Gastroesophageal sphincter (tissue), 4 donors: ENCODE results near the gene ZNF408. TPM values are rescaled to one million over a fixed set of nuclear protein-coding genes. Genes with fewer than 3 reads are reported as not detected.

Experiments used
- ATAC-seq: fragments of 150-250 bp; one replicate; pipeline ENCODE4 v1.9.1; 2016; ENCODE audit warnings: mild to moderate bottlenecking, moderate library complexity
- H3K27ac ChIP-seq, 4 donors: fragments of 200-600 bp; sonication (generic) in 3 of 4; 1 replicate in 3 of 4; 2 replicates in 1 of 4; pipeline ENCODE4 v1.5.1; 2016 to 2019
- H3K27me3 ChIP-seq: fragments of 200-600 bp; sonication (generic); one replicate; pipeline ENCODE4 v1.5.1; 2019
- H3K36me3 ChIP-seq, 2 donors: fragments of 200-600 bp; sonication (generic); one replicate each; pipeline ENCODE4 v1.5.1; 2019; ENCODE audit warnings: control low read depth in 1 of 2
- H3K4me1 ChIP-seq, 3 donors: fragments of 200-600 bp; sonication (generic); 1 replicate in 2 of 3; 2 replicates in 1 of 3; pipeline ENCODE4 v1.5.1; 2016 to 2019; ENCODE audit warnings: control low read depth in 2 of 3
- H3K4me3 ChIP-seq, 2 donors: fragments of 200-600 bp; sonication (generic); one replicate each; pipeline ENCODE4 v1.5.1; 2019; ENCODE audit warnings: mild to moderate bottlenecking in 1 of 2, moderate library complexity in 1 of 2
- H3K9me3 ChIP-seq, 3 donors: fragments of 200-600 bp; sonication (generic); one replicate each; pipeline ENCODE4 v1.5.1; 2017 to 2019; ENCODE audit warnings: control low read depth in 2 of 3
- EP300 ChIP-seq: sonication (generic); formaldehyde crosslinking; IDR thresholded peaks from one replicate; pipeline ENCODE4 v1.6.1; 2017; ENCODE audit warnings: antibody characterized with exemption, mild to moderate bottlenecking
- POLR2A ChIP-seq, 2 donors: fragments of 450-650 bp; IDR thresholded peaks; one replicate each; pipeline ENCODE4 v1.6.1; 2017; ENCODE audit warnings: antibody characterized with exemption in 2 of 2, mild to moderate bottlenecking in 2 of 2, moderate library complexity in 1 of 2
- POLR2AphosphoS5 ChIP-seq: sonication (generic); formaldehyde crosslinking; IDR thresholded peaks from one replicate; pipeline ENCODE4 v1.6.1; 2017; ENCODE audit warnings: antibody characterized with exemption
- WGBS, 2 donors: methylation state at CpG; one replicate each; pipeline ENCODE4 v1.1.5; 2018; ENCODE audit warnings: low coverage in 1 of 2; 5-methylcytosine and 5-hydroxymethylcytosine counted together
- total RNA-seq, 4 donors: library from RNA; depleted of rRNA; stranded (reverse); fragments of >200 nt; gene quantifications; one replicate each; pipeline ENCODE4 v1.1.0, GENCODE V29; 2016
- TF ChIP-seq, protein P1 (sequence below), 4 experiments: fragments of 200-600 bp in 2 of 4; fragments of 450-650 bp in 2 of 4; sonication (generic) in 1 of 4; IDR thresholded peaks; one replicate each; pipeline ENCODE4 v1.5.1; 2017 to 2019; ENCODE audit warnings: antibody characterized with exemption in 4 of 4, mild to moderate bottlenecking in 2 of 4, moderate library complexity in 2 of 4

ZNF408 gene
- 10 to 100 TPM in 3 of 4 donors, 1 to 10 TPM in 1; 4.7 to 14.2 (median 10.4) TPM for total RNA-seq

DNA sequence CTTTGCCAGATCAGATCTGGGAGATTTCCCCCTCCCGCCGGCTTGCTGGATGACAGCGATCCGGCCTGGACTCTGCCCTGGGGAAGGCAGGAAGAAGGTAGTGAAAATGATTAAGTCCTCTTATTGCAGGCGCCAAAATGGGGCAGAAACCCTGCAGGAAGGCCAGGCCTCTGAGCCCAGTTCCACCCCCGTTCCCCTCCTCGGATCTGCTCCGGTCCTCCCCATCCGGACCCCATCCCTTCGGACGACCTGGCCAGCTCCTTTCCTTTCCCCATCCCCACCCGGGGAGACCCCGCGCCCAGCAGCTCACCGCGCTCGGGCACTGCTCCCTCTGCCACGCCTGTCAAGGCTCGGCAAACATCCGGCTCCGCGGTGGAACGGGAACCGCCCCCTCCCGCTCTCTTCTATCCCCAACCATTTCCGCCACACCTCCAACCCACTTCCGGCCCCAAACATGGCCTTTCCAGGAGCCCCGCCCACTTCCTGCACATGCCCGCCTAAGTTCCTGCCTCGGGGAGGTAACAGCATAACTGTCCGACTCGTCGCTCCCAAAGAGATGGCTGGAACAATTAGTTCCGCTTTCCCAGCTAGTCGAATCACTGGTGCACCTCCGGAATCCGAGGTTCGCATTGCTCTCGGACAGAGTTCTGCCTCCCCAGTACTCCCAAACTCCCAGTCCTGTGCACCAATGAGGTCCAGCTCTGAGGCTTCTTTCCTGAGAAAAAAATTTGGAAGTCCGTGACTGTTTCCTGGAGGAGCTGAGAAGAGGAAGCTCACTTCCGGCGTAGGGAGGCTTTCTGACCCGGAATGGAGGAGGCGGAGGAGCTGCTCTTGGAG, at the start of gene ZNF408, which contains the start of gene ARHGAP1:
Gene ZNF408 (plus strand): TSS at position 791 of the 837 bp plus-strand sequence. CDS start 17 bp downstream, at position 808.
Gene ARHGAP1 (minus strand): TSS at position 379 of the 837 bp plus-strand sequence. CDS start 4,512 bp downstream, outside the sequence.
- Histone ChIP-seq H3K27ac (peak within 1 kb of the TSS; percentile 71 to 93 (median 88)), H3K27me3 (no peaks in the 10 kb centered on the region), H3K36me3 (peaks cover 0 to 52% of the 10 kb centered on the region in 2 donors), H3K4me1 (peaks cover 0 to 68% (median 46%) of the 10 kb centered on the region in 3 donors), H3K9me3 (no peaks in the 10 kb centered on the region), H3K4me3 (peak within 1 kb of the TSS; percentile 74 to 96)
- WGBS, 2 donors = 0 to 1% methylated on average over 5 to 29 of the region's 44 CpGs
- TF ChIP-seq, protein P1, sequence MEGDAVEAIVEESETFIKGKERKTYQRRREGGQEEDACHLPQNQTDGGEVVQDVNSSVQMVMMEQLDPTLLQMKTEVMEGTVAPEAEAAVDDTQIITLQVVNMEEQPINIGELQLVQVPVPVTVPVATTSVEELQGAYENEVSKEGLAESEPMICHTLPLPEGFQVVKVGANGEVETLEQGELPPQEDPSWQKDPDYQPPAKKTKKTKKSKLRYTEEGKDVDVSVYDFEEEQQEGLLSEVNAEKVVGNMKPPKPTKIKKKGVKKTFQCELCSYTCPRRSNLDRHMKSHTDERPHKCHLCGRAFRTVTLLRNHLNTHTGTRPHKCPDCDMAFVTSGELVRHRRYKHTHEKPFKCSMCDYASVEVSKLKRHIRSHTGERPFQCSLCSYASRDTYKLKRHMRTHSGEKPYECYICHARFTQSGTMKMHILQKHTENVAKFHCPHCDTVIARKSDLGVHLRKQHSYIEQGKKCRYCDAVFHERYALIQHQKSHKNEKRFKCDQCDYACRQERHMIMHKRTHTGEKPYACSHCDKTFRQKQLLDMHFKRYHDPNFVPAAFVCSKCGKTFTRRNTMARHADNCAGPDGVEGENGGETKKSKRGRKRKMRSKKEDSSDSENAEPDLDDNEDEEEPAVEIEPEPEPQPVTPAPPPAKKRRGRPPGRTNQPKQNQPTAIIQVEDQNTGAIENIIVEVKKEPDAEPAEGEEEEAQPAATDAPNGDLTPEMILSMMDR (IDR thresholded peaks at IDR 0.05) = peak in 1 of 4 experiments; percentile 7
- TF ChIP-seq EP300 = no peak
- peak; percentile 85 for TF ChIP-seq POLR2AphosphoS5
- TF ChIP-seq POLR2A (IDR thresholded peaks at IDR 0.05) = peak; percentile 69 to 74
- ATAC-seq = peak; percentile 98

DNA sequence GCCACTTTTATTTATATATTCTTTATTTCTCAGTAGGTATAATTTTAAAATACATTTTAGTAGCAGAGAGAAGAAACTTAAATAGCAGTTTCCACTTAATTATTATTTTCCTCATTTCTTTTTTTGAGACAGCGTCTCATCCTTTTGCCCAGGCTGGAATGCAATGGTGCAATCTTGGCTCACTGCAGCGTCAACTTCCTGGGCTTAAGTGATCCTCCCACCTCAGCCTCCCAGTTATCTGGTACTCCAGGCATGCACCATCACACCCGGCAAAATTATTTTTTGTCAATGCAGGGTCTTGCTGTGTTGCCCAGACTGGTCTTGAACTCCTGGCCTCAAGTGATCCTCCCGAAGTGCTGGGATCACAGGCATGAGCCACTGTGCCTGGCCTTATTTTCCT, 45.2 kb upstream of the ZNF408 start:
- H3K4me3 ChIP-seq = no peak overlapping the region
- no peaks in the 10 kb centered on the region for H3K27me3 ChIP-seq
- ATAC-seq = no peak
- TF ChIP-seq POLR2AphosphoS5 = no peak
- no peak for TF ChIP-seq EP300
- TF ChIP-seq, protein P1 (IDR thresholded peaks at IDR 0.05) = no peak
- TF ChIP-seq POLR2A (IDR thresholded peaks at IDR 0.05) = no peak
- WGBS, 2 donors = 80 to 82% methylated on average over 1 to 4 of the region's 4 CpGs
- H3K9me3 ChIP-seq = no peaks in the 10 kb centered on the region
- H3K4me1 ChIP-seq = no peaks in the 10 kb centered on the region
- peaks cover 0 to 100% of the 10 kb centered on the region in 2 donors for H3K36me3 ChIP-seq
- no peak overlapping the region for H3K27ac ChIP-seq

DNA sequence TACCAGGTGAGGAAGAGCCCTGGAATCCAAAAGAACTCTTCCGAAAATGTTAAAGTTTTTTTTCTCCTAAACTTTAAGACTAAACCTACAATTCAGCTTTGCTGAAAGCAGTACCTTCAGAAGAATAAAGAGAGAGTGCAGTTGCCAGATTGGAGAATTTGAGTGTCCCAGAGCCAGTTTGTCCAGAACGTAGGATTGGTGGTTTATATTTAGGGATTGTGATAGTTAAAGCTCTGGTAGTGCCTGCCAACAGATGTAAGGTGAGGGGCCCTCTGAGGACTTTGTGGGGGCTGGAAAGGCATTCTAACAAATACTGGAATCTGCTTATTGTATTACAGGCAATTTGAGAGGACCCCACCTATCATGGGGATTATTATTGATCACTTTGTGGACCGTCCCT, 43.6 kb upstream of the ZNF408 start:
- Histone ChIP-seq H3K9me3 (no peaks in the 10 kb centered on the region), H3K36me3 (peaks cover 0 to 99% of the 10 kb centered on the region in 2 donors), H3K4me1 (no peaks in the 10 kb centered on the region), H3K27ac (no peak overlapping the region), H3K27me3 (no peaks in the 10 kb centered on the region), H3K4me3 (no peak overlapping the region)
- ATAC-seq = no peak
- 70 to 72% methylated on average over 2 to 3 of the region's 3 CpGs for WGBS, 2 donors
- no peak for TF ChIP-seq POLR2AphosphoS5
- TF ChIP-seq EP300 = no peak
- TF ChIP-seq, protein P1 (IDR thresholded peaks at IDR 0.05) = no peak

DNA sequence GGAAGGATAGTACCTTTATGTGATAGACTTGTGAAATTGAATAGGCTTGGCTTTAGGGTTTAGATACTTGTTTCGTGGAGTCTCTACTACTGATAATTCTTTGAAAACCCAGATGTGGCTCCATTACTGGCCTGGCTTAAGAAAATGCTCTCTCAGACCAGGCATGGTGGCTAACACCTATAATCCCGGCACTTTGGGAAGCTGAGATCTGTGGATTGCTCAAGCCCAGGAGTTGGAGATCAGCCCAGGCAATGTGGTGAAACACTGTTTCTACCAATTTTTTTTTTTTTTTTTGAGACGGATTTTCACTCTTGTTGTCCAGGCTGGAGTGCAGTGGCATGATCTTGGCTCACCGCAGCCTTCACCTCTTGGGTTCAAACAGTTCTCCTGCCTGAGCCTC, 42.6 kb upstream of the ZNF408 start:
- Histone ChIP-seq H3K4me1 (peaks cover 0 to under 1% (median 0%) of the 10 kb centered on the region in 3 donors), H3K27me3 (no peaks in the 10 kb centered on the region), H3K9me3 (no peaks in the 10 kb centered on the region), H3K4me3 (no peak overlapping the region), H3K36me3 (peaks cover 0 to 99% of the 10 kb centered on the region in 2 donors), H3K27ac (peak overlapping the region in 2 of 4 donors; percentile 2 to 12)
- WGBS, 2 donors = 67 to 89% methylated on average over 2 to 4 of the region's 4 CpGs
- no peak for TF ChIP-seq EP300
- peak; percentile 84 for ATAC-seq

DNA sequence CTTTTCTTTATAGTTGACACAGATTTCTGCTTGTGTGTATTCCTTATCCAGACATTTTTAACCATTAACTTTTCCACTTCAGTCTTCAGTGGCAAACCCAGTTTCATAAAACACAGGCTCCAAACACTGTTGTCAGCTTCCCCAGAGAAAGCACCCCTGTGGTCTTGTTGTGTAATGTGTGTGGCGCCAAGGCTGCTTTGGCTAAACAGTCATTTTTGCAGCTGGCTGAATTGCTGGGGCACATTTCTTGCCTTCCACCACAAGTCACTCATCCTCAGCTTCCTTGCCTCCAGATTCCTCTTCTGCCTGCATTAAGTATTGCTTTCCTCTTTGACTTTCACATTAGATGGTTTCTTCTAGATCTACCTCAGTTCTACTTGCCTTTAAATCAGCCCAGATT, 40.9 kb upstream of the ZNF408 start:
- ATAC-seq = peak; percentile 28
- Histone ChIP-seq H3K4me1 (peaks cover 0 to 4% (median 0%) of the 10 kb centered on the region in 3 donors), H3K36me3 (peaks cover 0 to 99% of the 10 kb centered on the region in 2 donors), H3K4me3 (no peak overlapping the region), H3K27me3 (no peaks in the 10 kb centered on the region), H3K9me3 (no peaks in the 10 kb centered on the region), H3K27ac (peak overlapping the region in 1 of 4 donors; percentile 1)
- TF ChIP-seq, protein P1 (IDR thresholded peaks at IDR 0.05) = no peak
- TF ChIP-seq EP300 = no peak
- 88 to 100% methylated on average over 1 of the region's 1 CpG for WGBS, 2 donors
